HepG2 (cell line): Measurements from ENCODE around the gene CSTPP1. TPM values are rescaled to one million over a fixed set of nuclear protein-coding genes. Genes with fewer than 3 reads are reported as not detected.

Source experiments
- CREB1 ChIP-seq, 2 experiments: fragments of 450-650 bp in 1 of 2; IDR thresholded peaks; 2 replicates each; pipeline ENCODE4 v1.6.1; 2016 to 2017; ENCODE audit warnings: control low read depth in 1 of 2, mild to moderate bottlenecking in 1 of 2, missing compliant biosample characterization in 1 of 2, missing genetic modification characterization in 1 of 2
- ZNF142 ChIP-seq: sonication (generic); formaldehyde crosslinking; IDR thresholded peaks from 2 replicates; pipeline ENCODE4 v1.4.0; 2020; ENCODE audit warnings: missing genetic modification reagents
- ZNF513 ChIP-seq: sonication (generic); formaldehyde crosslinking; conservative IDR thresholded peaks from 2 replicates; pipeline ENCODE4 v1.5.0; 2020; ENCODE audit warnings: missing genetic modification reagents
- ZNF790 ChIP-seq: sonication (generic); formaldehyde crosslinking; IDR thresholded peaks from 2 replicates; pipeline ENCODE4 v1.8.0; 2022; ENCODE audit warnings: missing genetic modification reagents, mild to moderate bottlenecking, borderline replicate concordance
- polyA plus RNA-seq, 8 experiments: library from polyadenylated mRNA; depleted of rRNA in 3 of 8; stranded (reverse) in 7 of 8; unstranded in 1 of 8; fragments of >200 nt; fragmentation: Illumina TruSeq in 4 of 8; extraction: Trizol in 4 of 8; gene quantifications; 2 replicates each; pipeline versions ENCODE4 v1.2.1 to v1.2.3, GENCODE V29; 2011 to 2016; ENCODE audit warnings: low read depth in 4 of 8, missing spikeins in 1 of 8, mixed read lengths in 1 of 8; ENCODE audit not compliant: insufficient read depth in 1 of 8
- total RNA-seq, 5 experiments: library from RNA; depleted of rRNA; stranded (reverse); fragments of >200 nt; fragmentation: Illumina TruSeq; extraction: Trizol; gene quantifications; 2 replicates each; pipeline ENCODE4 v1.2.3, GENCODE V29; 2016; ENCODE audit warnings: low read depth in 1 of 5

The CSTPP1 gene
- total and polyA plus RNA-seq, 2 of the 13 experiments (the other 11 are each of a cell fraction or from before 2014, with no cell fraction given): 12.3 to 14.6 TPM

- no peak for TF ChIP-seq ZNF142 (CRISPR knock-in tag)
- no peak for TF ChIP-seq CREB1 (IDR thresholded peaks at IDR 0.05)
- TF ChIP-seq CREB1 (CRISPR knock-in tag; IDR thresholded peaks at IDR 0.05): no peak
- TF ChIP-seq ZNF790 (CRISPR knock-in tag): no peak
- 0 out of 2 replicates have a peak, but pooled peaks have one; percentile 31 for TF ChIP-seq ZNF513
These were observed 239.3 kb downstream of the CSTPP1 start (continued) for GRCh38 chr11:47175746-47176327.
